ENCODE data around the gene KIRREL2.

GRCh38 chr19:35887197-35887596 is 30.5 kb downstream of the KIRREL2 start:
- TF ChIP-seq CTCF (conservative IDR thresholded peaks at IDR 0.05; ENCODE audit: low read depth, low read length) (no peak), EZH2 (IDR thresholded peaks at IDR 0.05; ENCODE audit: borderline replicate concordance, low read depth, low read length, poor library complexity, severe bottlenecking) (no peak)
